AG04450 (cell line): ENCODE data around the gene UGT1A4. TPM values are rescaled to one million over a fixed set of nuclear protein-coding genes. Genes with fewer than 3 reads are reported as not detected.
"Not testable (repeated sequence)": the region's sequence is repeated elsewhere in the genome, so short reads cannot be mapped to it uniquely, and the experiment has no call there.

ENCODE experiments used
- CTCF ChIA-PET: fragments of 300-600, 350-600 bp; formaldehyde crosslinking; extraction: SDS; loops from one replicate; lab custom pipeline; 2022; ENCODE audit warnings: antibody characterized with exemption, inconsistent platforms; lab: Charles Lee
- POLR2A ChIA-PET: fragments of 350-600 bp; formaldehyde crosslinking; extraction: SDS; loops from one replicate; lab custom pipeline; 2021; ENCODE audit warnings: antibody characterized with exemption, inconsistent platforms; lab: Yijun Ruan, JAX
- DNase-seq: peaks from one replicate; pipeline ENCODE4 v3.0.0-alpha.2; 2011; ENCODE audit warnings: low read depth, low spot score
- H3K27ac ChIP-seq: one replicate; pipeline ENCODE4 v1.5.1; 2012; ENCODE audit warnings: low read depth, low read length, control low read depth
- H3K27me3 ChIP-seq: one replicate; pipeline ENCODE4 v1.6.0; 2012; ENCODE audit warnings: low read length; ENCODE audit not compliant: control insufficient read depth, insufficient read depth
- H3K4me3 ChIP-seq: 2 replicates; pipeline ENCODE4 v1.5.1; 2011; ENCODE audit warnings: mild to moderate bottlenecking, low read depth, low read length, control low read depth
- H3K9me3 ChIP-seq: 2 replicates; pipeline ENCODE4 v1.5.1; 2012; ENCODE audit warnings: low read length; ENCODE audit not compliant: control insufficient read depth, insufficient read depth
- CTCF ChIP-seq: IDR thresholded peaks from 2 replicates; pipeline ENCODE4 v1.5.1; 2011; ENCODE audit warnings: low read depth, low read length, control low read depth, inconsistent platforms
- polyA plus RNA-seq: library from polyadenylated mRNA; depleted of rRNA; stranded (reverse); fragments of >200 nt; gene quantifications from 2 replicates; pipeline ENCODE4 v1.2.3, GENCODE V29; 2011

UGT1A4 gene
- polyA plus RNA-seq, 1 experiment, result not detected

- POLR2A ChIA-PET, result no interaction called here
- Histone ChIP-seq H3K4me3 (no peak within 1 kb of the TSS), H3K9me3 (no peaks in the 10 kb centered on the region), H3K27me3 (peaks cover 6% of the 10 kb centered on the region), H3K27ac (no peak within 1 kb of the TSS)
- no peak for DNase-seq
- no peak for TF ChIP-seq CTCF
- CTCF ChIA-PET, result interaction anchor here (0.7 to 2.9 kb wide), 7 partner anchors 23 to 1784 kb away, joined by 3 to 25 read pairs (median 3); no protein-coding TSS in a partner anchor
Observed at GRCh38 chr2:233712611-233713261, 5.8 kb upstream of the UGT1A4 start, which contains the start of gene UGT1A5. Gene UGT1A5, plus strand, starts transcription at chr2:233712907. Its CDS starts 85 bp downstream, at chr2:233712992.

GRCh38 chr2:233713262-233713615, 5.3 kb upstream of the UGT1A4 start:
- no peak for TF ChIP-seq CTCF
- H3K27me3 ChIP-seq, result peaks cover 6% of the 10 kb centered on the region
- no peak overlapping the region for H3K4me3 ChIP-seq
- no peak overlapping the region for H3K27ac ChIP-seq
- no peak for DNase-seq
- ChIA-PET CTCF (no interaction called here), POLR2A (no interaction called here)
- no peaks in the 10 kb centered on the region for H3K9me3 ChIP-seq

GRCh38 chr2:233714121-233714520, 4.4 kb upstream of the UGT1A4 start:
- H3K27ac ChIP-seq, result no peak overlapping the region
- no peak for DNase-seq
- POLR2A ChIA-PET, result no interaction called here
- CTCF ChIA-PET, result interaction anchor here (1.8 kb wide), 1 partner anchor 265 kb away, joined by 5 read pairs; no protein-coding TSS in a partner anchor
- no peak overlapping the region for H3K4me3 ChIP-seq
- H3K27me3 ChIP-seq, result peaks cover 6% of the 10 kb centered on the region
- H3K9me3 ChIP-seq, result no peaks in the 10 kb centered on the region
- TF ChIP-seq CTCF, result no peak

GRCh38 chr2:233728723-233729301, 10.3 kb downstream of the UGT1A4 start, which contains the start of gene UGT1A3:
Gene UGT1A3, plus strand, starts transcription at chr2:233729042. Its CDS starts 85 bp downstream, at chr2:233729127.
- no peak for DNase-seq
- peaks cover 2% of the 10 kb centered on the region for H3K27me3 ChIP-seq
- H3K27ac ChIP-seq, result no peak within 1 kb of the TSS
- ChIA-PET POLR2A (no interaction called here), CTCF (no interaction called here)
- TF ChIP-seq CTCF, result no peak
- H3K4me3 ChIP-seq, result no peak within 1 kb of the TSS
- H3K9me3 ChIP-seq, result no peaks in the 10 kb centered on the region; the same call in 1 of the 2 replicates

- CTCF ChIA-PET, result interaction anchor here (1.2 kb wide), 1 partner anchor 25 kb away, joined by 3 read pairs; the partner anchor contains the start of gene UGT1A5
- POLR2A ChIA-PET, H3K9me3 ChIP-seq, H3K4me3 ChIP-seq, DNase-seq, H3K27ac ChIP-seq: not testable (repeated sequence)
- peaks cover 13% of the 10 kb centered on the region for H3K27me3 ChIP-seq
Observed at GRCh38 chr2:233736868-233737653, 18.5 kb downstream of the UGT1A4 start.
